CD4-positive, CD25-positive, alpha-beta regulatory T cell (primary cell): Measurements from ENCODE around the gene CHPF2. TPM values are rescaled to one million over a fixed set of nuclear protein-coding genes. Genes with fewer than 3 reads are reported as not detected.

Experiments
- ATAC-seq, 2 donors: fragments of 150-1000 bp; cut with Tn5 transposase; one replicate each; pipeline ENCODE4 v1.10.0; 2021; ENCODE audit warnings: low read depth in 2 of 2, moderate number of reproducible peaks in 2 of 2, moderate library complexity in 1 of 2
- DNase-seq, 3 donors: peaks; one replicate each; pipeline versions ENCODE4 v3.0.0 to v3.0.0-alpha.2; 2012 to 2022; ENCODE audit warnings: mixed read lengths in 1 of 3
- H3K27ac ChIP-seq: one replicate; pipeline ENCODE4 v1.7.0; 2013; ENCODE audit warnings: mild to moderate bottlenecking, low read length; ENCODE audit not compliant: insufficient read depth, poor library complexity, severe bottlenecking
- H3K27me3 ChIP-seq: one replicate; pipeline ENCODE4 v1.7.0; 2013; ENCODE audit warnings: low read length; ENCODE audit not compliant: control insufficient read depth, insufficient read depth
- H3K36me3 ChIP-seq: one replicate; pipeline ENCODE4 v1.7.0; 2013; ENCODE audit warnings: mild to moderate bottlenecking, low read length, moderate library complexity; ENCODE audit not compliant: control insufficient read depth, insufficient read depth
- H3K4me1 ChIP-seq: 2 replicates; pipeline ENCODE4 v1.7.0; 2013; ENCODE audit warnings: mild to moderate bottlenecking, low read length; ENCODE audit not compliant: insufficient read depth, control insufficient read depth, poor library complexity, severe bottlenecking
- H3K4me3 ChIP-seq: one replicate; pipeline ENCODE4 v1.7.0; 2013; ENCODE audit warnings: low read depth, mild to moderate bottlenecking, low read length, moderate library complexity
- H3K9me3 ChIP-seq, 2 experiments: 1 replicate in 1 of 2; 2 replicates in 1 of 2; pipeline ENCODE4 v1.7.0; 2013; ENCODE audit warnings: low read length in 2 of 2, mild to moderate bottlenecking in 1 of 2, moderate library complexity in 1 of 2; ENCODE audit not compliant: control insufficient read depth in 2 of 2
- H3K27ac Mint-ChIP-seq, 3 donors: one replicate each; pipeline ENCODE4 v1.8.0; 2020 to 2022; ENCODE audit warnings: mild to moderate bottlenecking in 3 of 3, mixed read lengths in 3 of 3, moderate library complexity in 2 of 3
- H3K27me3 Mint-ChIP-seq: one replicate; pipeline ENCODE4 v1.8.0; 2022; ENCODE audit warnings: mild to moderate bottlenecking, mixed read lengths
- H3K36me3 Mint-ChIP-seq: one replicate; pipeline ENCODE4 v1.8.0; 2020; ENCODE audit warnings: mixed read lengths
- H3K4me1 Mint-ChIP-seq, 4 donors: one replicate each; pipeline ENCODE4 v1.8.0; 2020 to 2022; ENCODE audit warnings: mixed read lengths in 4 of 4, mild to moderate bottlenecking in 1 of 4
- H3K4me3 Mint-ChIP-seq, 4 donors: one replicate each; pipeline ENCODE4 v1.8.0; 2020 to 2022; ENCODE audit warnings: mild to moderate bottlenecking in 4 of 4, mixed read lengths in 4 of 4, moderate library complexity in 3 of 4
- H3K9me3 Mint-ChIP-seq, 7 donors: one replicate each; pipeline ENCODE4 v1.8.0; 2020 to 2022; ENCODE audit warnings: mixed read lengths in 7 of 7, mild to moderate bottlenecking in 3 of 7, moderate library complexity in 2 of 7
- polyA plus RNA-seq, 4 donors: library from polyadenylated mRNA; unstranded; fragments of 300-500 nt; fragmentation: Illumina TruSeq; gene quantifications; one replicate each; pipeline ENCODE4 v1.2.3, GENCODE V29; 2021
- total RNA-seq: library from RNA; stranded (reverse); gene quantifications from one replicate; pipeline ENCODE4 v1.2.3, GENCODE V29; 2022

CHPF2 gene
- total and polyA plus RNA-seq, 5 donors from 2014 or later: 18.8 to 38.8 (median 24.4) TPM

- ATAC-seq: no peak
- H3K27ac ChIP-seq: no peak overlapping the region
- H3K9me3 ChIP-seq: no peaks in the 10 kb centered on the region
- Mint-ChIP-seq H3K9me3 (peaks cover 0 to 2% (median 0%) of the 10 kb centered on the region in 7 donors), H3K36me3 (no peaks in the 10 kb centered on the region), H3K27ac (no peak overlapping the region), H3K4me1 (no peaks in the 10 kb centered on the region), H3K4me3 (no peak overlapping the region), H3K27me3 (peaks cover 26% of the 10 kb centered on the region)
- H3K27me3 ChIP-seq: peaks cover 2% of the 10 kb centered on the region
- no peaks in the 10 kb centered on the region for H3K4me1 ChIP-seq
- H3K36me3 ChIP-seq: no peaks in the 10 kb centered on the region
- no peak for DNase-seq
- no peak overlapping the region for H3K4me3 ChIP-seq
Measured at GRCh38 chr7:151192002-151192539, 40.2 kb upstream of the CHPF2 start.

GRCh38 chr7:151193203-151193978, 38.9 kb upstream of the CHPF2 start:
- no peak for ATAC-seq
- Histone ChIP-seq H3K9me3 (no peaks in the 10 kb centered on the region), H3K4me1 (no peaks in the 10 kb centered on the region), H3K27ac (no peak overlapping the region), H3K27me3 (peaks cover 2% of the 10 kb centered on the region), H3K4me3 (no peak overlapping the region), H3K36me3 (no peaks in the 10 kb centered on the region)
- Mint-ChIP-seq H3K36me3 (no peaks in the 10 kb centered on the region), H3K4me3 (no peak overlapping the region), H3K27ac (peak overlapping the region in 1 of 3 donors; percentile 38), H3K4me1 (no peaks in the 10 kb centered on the region), H3K27me3 (peaks cover 26% of the 10 kb centered on the region), H3K9me3 (peaks cover 0 to 2% (median 0%) of the 10 kb centered on the region in 7 donors)
- DNase-seq: no peak

GRCh38 chr7:151194188-151194587, 38.1 kb upstream of the CHPF2 start:
- Histone ChIP-seq H3K27ac (no peak overlapping the region), H3K4me3 (no peak overlapping the region), H3K36me3 (no peaks in the 10 kb centered on the region), H3K4me1 (no peaks in the 10 kb centered on the region), H3K27me3 (peaks cover 2% of the 10 kb centered on the region), H3K9me3 (no peaks in the 10 kb centered on the region)
- ATAC-seq: no peak
- no peak overlapping the region for H3K4me3 Mint-ChIP-seq
- no peak for DNase-seq
- H3K27me3 Mint-ChIP-seq: peaks cover 20% of the 10 kb centered on the region
- H3K36me3 Mint-ChIP-seq: no peaks in the 10 kb centered on the region
- peak overlapping the region in 1 of 3 donors; percentile 23 for H3K27ac Mint-ChIP-seq
- H3K9me3 Mint-ChIP-seq: peaks cover 0 to 2% (median 0%) of the 10 kb centered on the region in 7 donors
- H3K4me1 Mint-ChIP-seq: no peaks in the 10 kb centered on the region

- Mint-ChIP-seq H3K27me3 (peaks cover 12% of the 10 kb centered on the region), H3K27ac (no peak overlapping the region)
- no peaks in the 10 kb centered on the region for H3K27me3 ChIP-seq
Measured at GRCh38 chr7:151195616-151196450, 36.5 kb upstream of the CHPF2 start.

GRCh38 chr7:151197932-151198331, 34.4 kb upstream of the CHPF2 start:
- DNase-seq (no peak), ATAC-seq (no peak)

More at GRCh38 chr7:151195616-151196450, 36.5 kb upstream of the CHPF2 start:
- H3K4me3 Mint-ChIP-seq: no peak overlapping the region
- H3K4me1 Mint-ChIP-seq: no peaks in the 10 kb centered on the region
- Histone ChIP-seq H3K9me3 (no peaks in the 10 kb centered on the region), H3K27ac (no peak overlapping the region), H3K36me3 (no peaks in the 10 kb centered on the region), H3K4me1 (no peaks in the 10 kb centered on the region), H3K4me3 (no peak overlapping the region)
- H3K9me3 Mint-ChIP-seq: peaks cover 0 to 2% (median 0%) of the 10 kb centered on the region in 7 donors
- no peaks in the 10 kb centered on the region for H3K36me3 Mint-ChIP-seq
- DNase-seq: no peak
- no peak for ATAC-seq

GRCh38 chr7:151198945-151199848, 33.1 kb upstream of the CHPF2 start:
- Histone ChIP-seq H3K9me3 (no peaks in the 10 kb centered on the region), H3K4me1 (no peaks in the 10 kb centered on the region), H3K36me3 (no peaks in the 10 kb centered on the region), H3K4me3 (no peak overlapping the region), H3K27ac (no peak overlapping the region), H3K27me3 (no peaks in the 10 kb centered on the region)
- H3K9me3 Mint-ChIP-seq: peaks cover 0 to 2% (median 0%) of the 10 kb centered on the region in 7 donors
- no peaks in the 10 kb centered on the region for H3K36me3 Mint-ChIP-seq
- H3K4me3 Mint-ChIP-seq: no peak overlapping the region
- H3K27me3 Mint-ChIP-seq: peaks cover 17% of the 10 kb centered on the region
- ATAC-seq: no peak
- no peak for DNase-seq
- H3K27ac Mint-ChIP-seq: no peak overlapping the region
- no peaks in the 10 kb centered on the region for H3K4me1 Mint-ChIP-seq

More at GRCh38 chr7:151197932-151198331, 34.4 kb upstream of the CHPF2 start:
- no peak overlapping the region for H3K27ac Mint-ChIP-seq
- Histone ChIP-seq H3K27me3 (no peaks in the 10 kb centered on the region), H3K4me1 (no peaks in the 10 kb centered on the region), H3K27ac (no peak overlapping the region), H3K4me3 (no peak overlapping the region), H3K9me3 (no peaks in the 10 kb centered on the region), H3K36me3 (no peaks in the 10 kb centered on the region)
- H3K36me3 Mint-ChIP-seq: no peaks in the 10 kb centered on the region
- H3K27me3 Mint-ChIP-seq: peaks cover 17% of the 10 kb centered on the region
- no peak overlapping the region for H3K4me3 Mint-ChIP-seq
- H3K4me1 Mint-ChIP-seq: no peaks in the 10 kb centered on the region
- H3K9me3 Mint-ChIP-seq: peaks cover 0 to 2% (median 0%) of the 10 kb centered on the region in 7 donors

- Mint-ChIP-seq H3K36me3 (no peaks in the 10 kb centered on the region), H3K4me3 (no peak overlapping the region), H3K4me1 (peaks cover 0 to 6% (median 2%) of the 10 kb centered on the region in 4 donors), H3K27me3 (peaks cover 5% of the 10 kb centered on the region), H3K27ac (peak overlapping the region in 1 of 3 donors; percentile 1), H3K9me3 (no peaks in the 10 kb centered on the region)
- no peak overlapping the region for H3K27ac ChIP-seq
- peaks cover under 1% of the 10 kb centered on the region for H3K4me1 ChIP-seq
- no peak overlapping the region for H3K4me3 ChIP-seq
- no peaks in the 10 kb centered on the region for H3K27me3 ChIP-seq
- DNase-seq (no peak), ATAC-seq (no peak)
- no peaks in the 10 kb centered on the region for H3K36me3 ChIP-seq
- H3K9me3 ChIP-seq: no peaks in the 10 kb centered on the region
Measured at GRCh38 chr7:151201344-151201743, 30.9 kb upstream of the CHPF2 start.
